ENCODE measurements around the gene SLC25A22.

Gene SLC25A22

DNA sequence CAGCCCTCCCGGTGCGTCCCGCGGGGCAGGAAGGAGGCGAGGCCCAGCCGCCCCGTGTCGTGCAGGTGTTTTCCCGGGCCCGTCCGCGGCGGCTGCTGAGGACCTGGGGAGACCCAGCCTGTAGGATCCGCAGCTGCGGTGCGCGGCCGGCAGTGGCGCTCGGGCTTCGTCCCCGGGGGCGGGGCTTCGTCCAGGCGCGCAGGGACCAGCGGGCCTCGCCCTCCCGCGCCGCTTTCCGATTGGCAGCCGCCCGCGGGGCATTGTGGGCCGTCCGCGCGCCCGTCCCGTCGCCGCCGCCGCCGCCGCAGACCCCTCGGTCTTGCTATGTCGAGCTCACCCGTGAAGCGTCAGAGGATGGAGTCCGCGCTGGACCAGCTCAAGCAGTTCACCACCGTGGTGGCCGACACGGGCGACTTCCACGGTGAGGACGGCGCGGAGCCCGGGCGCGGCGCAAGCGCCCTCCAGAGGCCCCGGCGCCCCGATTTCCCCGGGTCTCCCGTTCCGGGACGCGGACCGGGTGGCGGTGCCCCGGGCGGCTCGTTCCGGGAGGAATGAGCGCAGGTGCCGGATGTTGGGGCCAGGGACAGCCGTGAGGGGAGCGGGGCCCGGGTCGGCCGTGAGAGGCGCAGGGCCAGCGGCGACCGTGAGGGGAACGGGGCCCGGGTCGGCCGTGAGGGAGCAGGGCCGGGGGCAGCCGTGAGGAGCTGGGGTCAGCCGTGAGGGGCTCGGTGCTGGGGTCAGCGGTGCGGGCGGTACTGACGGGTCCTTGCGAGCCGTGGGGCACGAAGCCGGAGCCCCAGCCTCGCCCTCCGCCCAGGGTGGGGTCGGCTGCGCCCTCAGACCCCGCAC lies 50.7 kb downstream of the SLC25A22 start, which contains the start of gene TALDO1:
Gene TALDO1 (plus strand): TSS at position 307 of the 849 bp plus-strand sequence. CDS start 18 bp downstream, at position 325.
- DNase-seq (ENCODE audit: low read depth), result no peak
- peak within 1 kb of the TSS; percentile 89 for H3K4me3 ChIP-seq (ENCODE audit: low read depth, low read length)
- peak; percentile 21 for TF ChIP-seq CTCF (IDR thresholded peaks at IDR 0.05; ENCODE audit: low read depth, low read length, missing control alignments)

- no peak for DNase-seq (ENCODE audit: low read depth)
- TF ChIP-seq CTCF (IDR thresholded peaks at IDR 0.05; ENCODE audit: low read depth, low read length, missing control alignments), result no peak
- H3K4me3 ChIP-seq (ENCODE audit: low read depth, low read length), result peak overlapping the region; percentile 89
Observed at GRCh38 chr11:746289-747157, 51.6 kb downstream of the SLC25A22 start.

- DNase-seq (ENCODE audit: low read depth), result no peak
- TF ChIP-seq CTCF (IDR thresholded peaks at IDR 0.05; ENCODE audit: low read depth, low read length, missing control alignments), result no peak
- no peak overlapping the region for H3K4me3 ChIP-seq (ENCODE audit: low read depth, low read length)
Observed at GRCh38 chr11:745428-745827, 52.7 kb downstream of the SLC25A22 start.

GRCh38 chr11:742571-743201 lies 55.4 kb downstream of the SLC25A22 start:
- no peak for DNase-seq (ENCODE audit: low read depth)
- no peak for TF ChIP-seq CTCF (IDR thresholded peaks at IDR 0.05; ENCODE audit: low read depth, low read length, missing control alignments)

DNA sequence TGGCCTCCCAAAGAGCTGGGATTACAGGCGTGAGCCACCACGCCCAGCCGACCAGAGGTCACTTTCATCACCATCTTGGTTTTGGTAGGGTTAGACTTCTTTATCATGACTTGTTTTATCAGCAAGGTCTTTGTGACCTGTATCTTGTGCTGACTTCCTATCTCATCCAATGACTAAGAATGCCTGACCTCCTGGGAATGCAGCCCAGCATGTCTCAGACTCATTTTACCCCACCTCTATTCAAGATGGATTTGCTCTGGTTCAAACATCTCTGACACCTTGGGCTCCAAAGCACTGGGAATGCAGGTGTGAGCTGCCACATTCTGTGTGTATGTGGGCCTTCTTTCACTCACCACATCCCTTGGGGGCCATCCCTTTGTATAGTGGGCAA lies 55.9 kb downstream of the SLC25A22 start:
- no peak for TF ChIP-seq CTCF (IDR thresholded peaks at IDR 0.05; ENCODE audit: low read depth, low read length, missing control alignments)
- H3K4me3 ChIP-seq (ENCODE audit: low read depth, low read length), result no peak overlapping the region
- no peak for DNase-seq (ENCODE audit: low read depth)

More at GRCh38 chr11:742571-743201, 55.4 kb downstream of the SLC25A22 start:
- no peak overlapping the region for H3K4me3 ChIP-seq (ENCODE audit: low read depth, low read length)

All from GM12864 (cell line).